WI38 (cell line): ENCODE data around the gene CYBA.

Experiments
- H3K4me3 ChIP-seq: 2 replicates; pipeline ENCODE4 v1.5.1; 2011; ENCODE audit warnings: low read depth, mild to moderate bottlenecking, control low read depth, low read length
- TF ChIP-seq, protein P1 (sequence below): IDR thresholded peaks from 2 replicates; pipeline ENCODE4 v1.5.1; 2012; ENCODE audit warnings: low read depth, mild to moderate bottlenecking, control low read depth, low read length

The CYBA gene

GRCh38 chr16:88618956-88619667 lies 31.7 kb downstream of the CYBA start:
- H3K4me3 ChIP-seq = no peak overlapping the region
- TF ChIP-seq, protein P1, sequence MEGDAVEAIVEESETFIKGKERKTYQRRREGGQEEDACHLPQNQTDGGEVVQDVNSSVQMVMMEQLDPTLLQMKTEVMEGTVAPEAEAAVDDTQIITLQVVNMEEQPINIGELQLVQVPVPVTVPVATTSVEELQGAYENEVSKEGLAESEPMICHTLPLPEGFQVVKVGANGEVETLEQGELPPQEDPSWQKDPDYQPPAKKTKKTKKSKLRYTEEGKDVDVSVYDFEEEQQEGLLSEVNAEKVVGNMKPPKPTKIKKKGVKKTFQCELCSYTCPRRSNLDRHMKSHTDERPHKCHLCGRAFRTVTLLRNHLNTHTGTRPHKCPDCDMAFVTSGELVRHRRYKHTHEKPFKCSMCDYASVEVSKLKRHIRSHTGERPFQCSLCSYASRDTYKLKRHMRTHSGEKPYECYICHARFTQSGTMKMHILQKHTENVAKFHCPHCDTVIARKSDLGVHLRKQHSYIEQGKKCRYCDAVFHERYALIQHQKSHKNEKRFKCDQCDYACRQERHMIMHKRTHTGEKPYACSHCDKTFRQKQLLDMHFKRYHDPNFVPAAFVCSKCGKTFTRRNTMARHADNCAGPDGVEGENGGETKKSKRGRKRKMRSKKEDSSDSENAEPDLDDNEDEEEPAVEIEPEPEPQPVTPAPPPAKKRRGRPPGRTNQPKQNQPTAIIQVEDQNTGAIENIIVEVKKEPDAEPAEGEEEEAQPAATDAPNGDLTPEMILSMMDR = no peak

- TF ChIP-seq, protein P1 = no peak
- H3K4me3 ChIP-seq = no peak overlapping the region
Measured at GRCh38 chr16:88618182-88618955, 32.5 kb downstream of the CYBA start.

GRCh38 chr16:88617268-88618031 lies 33.4 kb downstream of the CYBA start:
- H3K4me3 ChIP-seq = no peak overlapping the region
- TF ChIP-seq, protein P1 = no peak

DNA sequence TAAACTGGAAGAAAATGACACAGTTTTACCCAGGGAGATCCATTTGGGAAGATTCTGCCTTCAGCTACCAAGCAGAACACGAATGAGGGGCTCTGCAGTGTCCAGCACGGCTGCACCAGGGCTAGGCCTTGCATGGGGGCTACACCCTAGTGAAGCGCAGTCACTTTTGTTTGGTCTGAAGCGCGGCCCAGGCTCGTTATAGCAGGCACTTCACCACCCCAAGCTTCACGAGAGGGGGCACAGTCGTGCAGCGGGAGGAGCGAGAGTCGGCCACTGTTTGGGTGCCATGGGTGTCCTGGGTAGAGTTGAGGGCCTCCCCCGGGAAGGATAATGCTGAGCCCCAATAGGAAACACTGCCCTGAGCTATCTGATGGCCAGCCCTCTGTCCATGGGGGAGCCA lies 34.1 kb downstream of the CYBA start:
- TF ChIP-seq, protein P1 = no peak
- H3K4me3 ChIP-seq = no peak overlapping the region

GRCh38 chr16:88616320-88616719 lies 34.5 kb downstream of the CYBA start:
- no peak overlapping the region for H3K4me3 ChIP-seq
- TF ChIP-seq, protein P1 = no peak

DNA sequence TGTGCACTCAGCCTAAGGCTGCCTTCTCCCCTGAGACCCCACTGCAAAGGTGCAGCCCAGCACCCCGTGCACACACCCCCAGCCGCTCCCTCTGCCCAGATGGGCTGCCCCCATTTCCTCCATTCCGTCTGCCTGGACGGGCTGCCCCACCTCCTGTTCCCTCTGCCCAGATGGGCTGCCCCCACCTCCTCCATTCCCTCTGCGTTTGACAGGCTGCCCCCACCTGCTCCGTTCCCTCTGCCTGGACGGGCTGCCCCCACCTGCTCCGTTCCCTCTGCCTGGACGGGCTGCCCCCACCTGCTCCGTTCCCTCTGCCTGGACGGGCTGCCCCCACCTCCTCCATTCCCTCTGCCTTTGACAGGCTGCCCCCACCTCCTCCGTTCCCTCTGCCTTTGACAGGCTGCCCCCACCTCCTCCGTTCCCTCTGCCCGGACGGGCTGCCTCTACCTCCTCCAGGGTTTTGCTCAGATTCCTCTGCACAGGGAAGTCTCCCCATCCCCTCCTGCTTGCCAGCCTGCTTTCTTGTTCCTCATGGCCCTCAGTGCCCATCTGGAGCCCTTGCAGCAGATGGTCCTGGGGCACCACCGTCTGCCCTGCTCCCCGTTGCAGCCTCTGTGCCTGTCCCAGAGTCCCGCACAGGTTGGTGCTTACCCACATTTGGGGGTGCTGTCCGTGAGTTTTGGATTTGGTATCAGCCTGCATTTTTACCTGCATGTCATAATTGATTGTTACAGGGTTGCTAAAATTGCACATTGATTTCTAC lies 35.9 kb downstream of the CYBA start:
- TF ChIP-seq, protein P1 = no peak
- no peak overlapping the region for H3K4me3 ChIP-seq
